Upper lobe of right lung (tissue), 1 donor: ENCODE measurements around the gene C1QL4. TPM values are rescaled to one million over a fixed set of nuclear protein-coding genes. Genes with fewer than 3 reads are reported as not detected.
A peak's percentile ranks its signal among the peaks of the same experiment; 100 is the strongest.
"Not testable (repeated sequence)": the region's sequence is repeated elsewhere in the genome, so short reads cannot be mapped to it uniquely, and the experiment has no call there.

Source experiments
- ATAC-seq: fragments of 200-7000 bp; cut with Tn5 transposase; one replicate; pipeline ENCODE4 v1.9.1; 2020; ENCODE audit warnings: mild to moderate bottlenecking, moderate library complexity
- DNase-seq: peaks from one replicate; pipeline ENCODE4 v3.0.0-alpha.2; 2020
- H3K27ac ChIP-seq: fragments of 200-600 bp; one replicate; pipeline ENCODE4 v1.8.0; 2022
- H3K27me3 ChIP-seq: fragments of 200-600 bp; one replicate; pipeline ENCODE4 v1.8.0; 2022; ENCODE audit warnings: mild to moderate bottlenecking
- H3K36me3 ChIP-seq: fragments of 200-600 bp; one replicate; pipeline ENCODE4 v1.8.0; 2022
- H3K4me1 ChIP-seq: fragments of 200-600 bp; one replicate; pipeline ENCODE4 v1.8.0; 2022
- H3K4me3 ChIP-seq: fragments of 200-600 bp; one replicate; pipeline ENCODE4 v1.8.0; 2022; ENCODE audit warnings: mild to moderate bottlenecking
- H3K9me3 ChIP-seq: fragments of 200-600 bp; one replicate; pipeline ENCODE4 v1.8.0; 2022
- intact Hi-C: fragments of 100-400 bp; cut with DNase I; formaldehyde crosslinking; loops from one replicate; pipeline ENCODE4 v1.11.0; 2022
- total RNA-seq: library from RNA; stranded (reverse); fragmentation: NEBNext Ultra II Directional; extraction: Animal tissue kit (Norgen Biotek cat#: 25700); gene quantifications from one replicate; pipeline ENCODE4 v1.2.1, GENCODE V29; 2021
- TF ChIP-seq, protein P1 (sequence below): fragments of 200-600 bp; IDR thresholded peaks from one replicate; pipeline ENCODE4 v1.8.0; 2022; ENCODE audit warnings: antibody characterized with exemption
- donor health status: DM: no; HTN: yes; CAD: no; lungs with severe emphysema.

C1QL4 gene
- total RNA-seq, 1 donor from 2014 or later = not detected

DNA sequence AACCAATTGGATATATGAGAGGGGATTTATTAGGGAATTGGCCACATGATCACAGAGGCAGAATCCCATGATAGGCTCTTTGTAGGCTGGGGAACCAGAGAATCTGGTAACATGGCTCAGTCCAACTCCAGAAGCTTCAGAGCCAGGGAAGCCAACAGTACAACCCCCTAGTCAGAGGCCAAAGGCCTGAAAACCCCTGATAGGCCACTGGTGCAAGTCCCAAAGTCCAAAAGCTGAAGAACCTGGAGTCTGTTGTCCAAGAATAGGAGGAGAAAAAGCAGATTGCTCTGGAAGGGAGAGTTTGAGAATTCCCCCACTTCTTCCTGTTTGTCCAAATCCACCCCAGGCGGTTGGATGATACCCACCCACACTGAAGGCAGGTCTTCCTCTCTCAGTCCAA, 22.2 kb downstream of the C1QL4 start:
- no peak for ATAC-seq
- TF ChIP-seq, protein P1, sequence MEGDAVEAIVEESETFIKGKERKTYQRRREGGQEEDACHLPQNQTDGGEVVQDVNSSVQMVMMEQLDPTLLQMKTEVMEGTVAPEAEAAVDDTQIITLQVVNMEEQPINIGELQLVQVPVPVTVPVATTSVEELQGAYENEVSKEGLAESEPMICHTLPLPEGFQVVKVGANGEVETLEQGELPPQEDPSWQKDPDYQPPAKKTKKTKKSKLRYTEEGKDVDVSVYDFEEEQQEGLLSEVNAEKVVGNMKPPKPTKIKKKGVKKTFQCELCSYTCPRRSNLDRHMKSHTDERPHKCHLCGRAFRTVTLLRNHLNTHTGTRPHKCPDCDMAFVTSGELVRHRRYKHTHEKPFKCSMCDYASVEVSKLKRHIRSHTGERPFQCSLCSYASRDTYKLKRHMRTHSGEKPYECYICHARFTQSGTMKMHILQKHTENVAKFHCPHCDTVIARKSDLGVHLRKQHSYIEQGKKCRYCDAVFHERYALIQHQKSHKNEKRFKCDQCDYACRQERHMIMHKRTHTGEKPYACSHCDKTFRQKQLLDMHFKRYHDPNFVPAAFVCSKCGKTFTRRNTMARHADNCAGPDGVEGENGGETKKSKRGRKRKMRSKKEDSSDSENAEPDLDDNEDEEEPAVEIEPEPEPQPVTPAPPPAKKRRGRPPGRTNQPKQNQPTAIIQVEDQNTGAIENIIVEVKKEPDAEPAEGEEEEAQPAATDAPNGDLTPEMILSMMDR = no peak
- peaks cover 6% of the 10 kb centered on the region for H3K27me3 ChIP-seq
- no peak overlapping the region for H3K4me3 ChIP-seq
- intact Hi-C loops = no loop called here
- H3K27ac ChIP-seq = no peak overlapping the region
- peak; percentile 3 for DNase-seq
- H3K36me3 ChIP-seq = no peaks in the 10 kb centered on the region
- H3K9me3 ChIP-seq = no peaks in the 10 kb centered on the region
- no peaks in the 10 kb centered on the region for H3K4me1 ChIP-seq

DNA sequence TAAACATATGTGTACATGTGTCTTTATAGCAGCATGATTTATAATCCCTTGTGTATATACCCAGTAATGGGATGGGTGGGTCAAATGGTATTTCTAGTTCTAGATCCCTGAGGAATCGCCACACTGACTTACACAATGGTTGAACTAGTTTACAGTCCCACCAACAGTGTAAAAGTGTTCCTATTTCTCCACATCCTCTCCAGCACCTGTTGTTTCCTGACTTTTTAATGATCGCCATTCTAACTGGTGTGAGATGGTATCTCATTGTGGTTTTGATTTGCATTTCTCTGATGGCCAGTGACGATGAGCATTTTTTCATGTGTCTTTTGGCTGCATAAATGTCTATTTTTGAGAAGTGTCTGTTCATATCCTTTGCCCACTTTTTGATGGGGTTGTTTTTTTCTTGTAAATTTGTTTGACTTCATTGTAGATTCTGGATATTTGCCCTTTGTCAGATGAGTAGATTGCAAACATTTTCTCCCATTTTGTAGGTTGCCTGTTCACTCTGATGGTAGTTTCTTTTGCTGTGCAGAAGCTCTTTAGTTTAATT, 26.5 kb downstream of the C1QL4 start:
- H3K27me3 ChIP-seq = peaks cover 20% of the 10 kb centered on the region
- H3K4me3 ChIP-seq, H3K36me3 ChIP-seq, ATAC-seq, H3K4me1 ChIP-seq, DNase-seq, intact Hi-C loops, H3K9me3 ChIP-seq, H3K27ac ChIP-seq: not testable (repeated sequence)

DNA sequence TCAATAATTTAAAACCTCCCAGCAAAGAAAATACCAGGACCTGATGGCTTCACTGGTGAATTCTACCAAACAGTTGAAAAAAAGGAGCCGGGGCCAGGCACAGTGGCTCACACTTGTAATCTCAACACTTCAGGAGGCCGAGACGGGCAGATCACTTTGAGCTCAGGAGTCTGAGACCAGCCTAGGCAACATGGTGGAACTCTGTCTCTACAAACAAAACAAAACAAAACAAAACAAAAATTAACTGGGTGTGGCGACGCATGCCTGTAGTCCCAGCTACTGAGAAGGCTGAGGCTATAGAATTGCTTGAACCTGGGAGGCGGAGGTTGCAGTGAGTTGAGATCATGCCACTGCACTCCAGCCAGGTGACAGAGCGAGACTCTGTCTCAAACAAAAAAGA, 27.6 kb downstream of the C1QL4 start:
- Histone ChIP-seq H3K4me1 (no peaks in the 10 kb centered on the region), H3K4me3 (no peak overlapping the region), H3K27ac (no peak overlapping the region), H3K9me3 (no peaks in the 10 kb centered on the region), H3K27me3 (peaks cover 20% of the 10 kb centered on the region), H3K36me3 (no peaks in the 10 kb centered on the region)
- TF ChIP-seq, protein P1 = no peak
- no peak for ATAC-seq
- peak; percentile 17 for DNase-seq
- intact Hi-C loops = no loop called here

DNA sequence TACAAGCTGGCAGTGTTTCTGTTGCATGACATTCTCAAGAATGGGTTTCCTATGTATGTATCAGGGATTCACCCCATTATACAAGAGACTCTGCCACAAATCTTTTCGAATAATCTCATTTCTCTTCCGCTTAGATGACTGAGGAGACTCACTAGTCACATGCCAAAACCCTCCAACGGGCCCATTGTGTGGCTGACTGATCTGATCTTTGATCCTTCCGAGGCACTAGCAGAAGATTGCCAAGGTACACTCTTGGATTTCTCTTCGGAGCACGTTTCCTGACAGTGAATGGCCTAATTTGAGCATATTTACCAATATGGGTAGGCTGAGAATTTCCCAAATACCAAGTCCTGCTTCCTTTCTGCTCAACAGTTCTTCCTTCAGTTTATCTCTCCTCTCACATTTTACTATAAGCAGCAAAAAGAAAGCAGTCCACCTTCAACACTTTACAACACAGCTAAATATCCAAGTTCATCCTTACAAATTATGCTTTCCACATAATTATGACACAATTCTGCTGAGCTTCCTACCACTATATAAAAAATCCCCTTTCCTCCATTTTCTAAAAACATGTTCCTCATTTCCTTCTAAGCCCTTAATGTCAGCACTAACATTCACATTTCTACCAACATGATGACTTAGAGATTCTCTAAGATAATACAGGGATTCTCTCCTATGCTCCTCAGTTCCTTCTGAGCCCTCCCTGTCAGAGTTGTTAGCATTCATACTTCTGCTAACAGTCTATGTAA, 31.1 kb downstream of the C1QL4 start:
- DNase-seq (no peak), ATAC-seq (no peak)
- Histone ChIP-seq H3K27ac (no peak overlapping the region), H3K27me3 (peaks cover 14% of the 10 kb centered on the region), H3K36me3 (no peaks in the 10 kb centered on the region), H3K9me3 (no peaks in the 10 kb centered on the region), H3K4me3 (no peak overlapping the region), H3K4me1 (no peaks in the 10 kb centered on the region)
- intact Hi-C loops = no loop called here
- TF ChIP-seq, protein P1 = no peak

DNA sequence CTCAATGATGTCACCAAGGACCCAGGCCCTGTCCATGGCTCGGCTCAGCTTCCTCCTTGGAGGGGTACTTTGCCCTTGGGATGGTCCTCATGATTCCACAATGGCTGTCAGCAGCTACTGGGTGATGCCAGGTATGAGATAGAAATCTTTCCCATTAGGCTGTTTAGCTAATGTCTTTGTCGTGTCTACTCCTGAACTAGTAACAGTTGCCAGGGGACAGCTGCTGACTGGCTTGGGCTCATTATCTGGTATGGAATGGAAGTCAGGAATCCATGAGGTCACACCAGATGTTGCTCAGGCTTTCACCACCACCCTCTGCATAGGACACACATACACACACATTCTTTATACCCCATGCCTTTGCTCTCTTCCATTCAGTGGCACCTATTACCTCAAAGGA, 32.8 kb downstream of the C1QL4 start:
- peak; percentile 18 for DNase-seq
- H3K27me3 ChIP-seq = peaks cover 15% of the 10 kb centered on the region

DNA sequence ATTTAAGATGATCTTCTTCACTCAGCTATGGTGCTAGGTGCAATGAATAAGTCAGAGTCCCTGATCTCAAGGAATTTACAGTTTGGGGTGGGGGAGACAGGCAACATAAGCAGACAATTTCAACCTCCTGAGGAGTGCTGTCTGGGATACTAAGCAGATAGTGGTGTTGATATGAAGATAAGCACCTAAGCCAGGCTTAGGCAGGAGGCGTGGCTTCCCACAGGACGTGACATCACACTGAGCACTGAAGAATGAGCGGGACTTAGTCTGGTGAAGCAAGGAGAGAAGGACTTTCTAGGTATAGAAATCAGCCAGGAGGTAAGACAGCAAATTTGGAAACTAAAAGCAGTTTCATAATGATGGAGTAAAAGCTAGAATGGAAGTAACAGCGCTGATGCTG, 35.2 kb downstream of the C1QL4 start:
- Histone ChIP-seq H3K36me3 (no peaks in the 10 kb centered on the region), H3K27me3 (peaks cover 24% of the 10 kb centered on the region), H3K9me3 (no peaks in the 10 kb centered on the region), H3K4me3 (no peak overlapping the region), H3K4me1 (peaks cover 11% of the 10 kb centered on the region), H3K27ac (no peak overlapping the region)
- TF ChIP-seq, protein P1 = no peak
- peak; percentile 11 for DNase-seq
- no peak for ATAC-seq
- intact Hi-C loops = no loop called here

More for the DNA sequence above, 32.8 kb downstream of the C1QL4 start:
- Histone ChIP-seq H3K36me3 (no peaks in the 10 kb centered on the region), H3K27ac (no peak overlapping the region), H3K4me1 (no peaks in the 10 kb centered on the region), H3K4me3 (no peak overlapping the region), H3K9me3 (no peaks in the 10 kb centered on the region)
- intact Hi-C loops = no loop called here
- ATAC-seq = no peak
- TF ChIP-seq, protein P1 = no peak
